KMS-11 (cell line): ENCODE results near the gene PARVB.

Experiments used
- H2AFZ ChIP-seq: fragments of 200-600 bp; sonication (generic); 2 replicates; pipeline ENCODE4 v1.6.1; 2016; ENCODE audit warnings: antibody characterized with exemption, mixed run types, low read depth
- H3K27ac ChIP-seq: fragments of 200-600 bp; sonication (generic); 2 replicates; pipeline ENCODE4 v1.6.1; 2016; ENCODE audit warnings: mild to moderate bottlenecking, mixed run types
- H3K27me3 ChIP-seq: fragments of 200-600 bp; sonication (generic); 2 replicates; pipeline ENCODE4 v1.6.1; 2017; ENCODE audit warnings: mild to moderate bottlenecking, low read depth, mixed run types, moderate library complexity; ENCODE audit not compliant: insufficient read depth
- H3K36me3 ChIP-seq: fragments of 200-600 bp; sonication (generic); 2 replicates; pipeline ENCODE4 v1.6.1; 2017; ENCODE audit warnings: mild to moderate bottlenecking, mixed run types; ENCODE audit not compliant: insufficient read depth
- H3K4me1 ChIP-seq: fragments of 200-600 bp; sonication (generic); 2 replicates; pipeline ENCODE4 v1.6.1; 2016; ENCODE audit warnings: mild to moderate bottlenecking, low read depth, mixed run types; ENCODE audit not compliant: poor library complexity, severe bottlenecking
- H3K4me2 ChIP-seq: fragments of 200-600 bp; sonication (generic); 2 replicates; pipeline ENCODE4 v1.7.0; 2016; ENCODE audit warnings: mild to moderate bottlenecking, mixed run types
- H3K4me3 ChIP-seq: fragments of 200-600 bp; sonication (generic); IDR thresholded peaks from 2 replicates; pipeline ENCODE4 v1.6.1; 2017; ENCODE audit warnings: low read depth, low read length, mixed read lengths; ENCODE audit not compliant: insufficient read depth
- H3K79me2 ChIP-seq: fragments of 200-600 bp; sonication (generic); 2 replicates; pipeline ENCODE4 v1.6.1; 2016; ENCODE audit warnings: low read depth, mixed run types; ENCODE audit not compliant: insufficient read depth
- H3K9ac ChIP-seq: fragments of 200-600 bp; sonication (generic); 2 replicates; pipeline ENCODE4 v1.6.1; 2016; ENCODE audit warnings: mild to moderate bottlenecking, mixed run types
- H4K20me1 ChIP-seq: fragments of 200-600 bp; sonication (generic); 2 replicates; pipeline ENCODE4 v1.6.1; 2016; ENCODE audit warnings: mild to moderate bottlenecking, mixed run types; ENCODE audit not compliant: insufficient read depth
- CTCF ChIP-seq: fragments of 200-600 bp; sonication (generic); conservative IDR thresholded peaks from 2 replicates; pipeline ENCODE4 v1.6.1; 2017; ENCODE audit warnings: low read depth, mild to moderate bottlenecking, antibody characterized with exemption, low read length, moderate library complexity, mixed read lengths

The PARVB gene

GRCh38 chr22:44181033-44181911, 157.2 kb downstream of the PARVB start:
- no peaks in the 10 kb centered on the region for H3K4me1 ChIP-seq
- H3K27ac ChIP-seq, result no peak overlapping the region
- H2AFZ ChIP-seq, result no peak overlapping the region
- no peak overlapping the region for H3K9ac ChIP-seq
- no peak for TF ChIP-seq CTCF
- H3K79me2 ChIP-seq, result no peaks in the 10 kb centered on the region
- no peak overlapping the region for H3K4me2 ChIP-seq
- peaks cover 14% of the 10 kb centered on the region; the same call in 1 of the 2 replicates for H3K27me3 ChIP-seq
- H4K20me1 ChIP-seq, result no peaks in the 10 kb centered on the region
- H3K36me3 ChIP-seq, result no peaks in the 10 kb centered on the region
- H3K4me3 ChIP-seq, result no peak overlapping the region

GRCh38 chr22:44181912-44182587, 157.9 kb downstream of the PARVB start:
- no peaks in the 10 kb centered on the region for H3K4me1 ChIP-seq
- H3K27me3 ChIP-seq, result peaks cover 14% of the 10 kb centered on the region; the same call in 1 of the 2 replicates
- no peak overlapping the region for H3K4me2 ChIP-seq
- H3K4me3 ChIP-seq, result no peak overlapping the region
- no peak overlapping the region for H3K27ac ChIP-seq
- H3K9ac ChIP-seq, result no peak overlapping the region
- H3K79me2 ChIP-seq, result no peaks in the 10 kb centered on the region
- no peaks in the 10 kb centered on the region for H4K20me1 ChIP-seq
- H2AFZ ChIP-seq, result no peak overlapping the region
- no peaks in the 10 kb centered on the region for H3K36me3 ChIP-seq
- TF ChIP-seq CTCF, result no peak

GRCh38 chr22:44182588-44183286, 158.6 kb downstream of the PARVB start:
- TF ChIP-seq CTCF, result no peak
- Histone ChIP-seq H2AFZ (no peak overlapping the region), H3K36me3 (no peaks in the 10 kb centered on the region), H3K4me2 (no peak overlapping the region), H3K4me3 (no peak overlapping the region), H3K79me2 (no peaks in the 10 kb centered on the region), H3K27me3 (peaks cover 14% of the 10 kb centered on the region; the same call in 1 of the 2 replicates), H3K4me1 (no peaks in the 10 kb centered on the region), H4K20me1 (no peaks in the 10 kb centered on the region), H3K27ac (no peak overlapping the region), H3K9ac (no peak overlapping the region)

GRCh38 chr22:44183287-44183588, 159.1 kb downstream of the PARVB start:
- TF ChIP-seq CTCF, result no peak
- Histone ChIP-seq H3K9ac (no peak overlapping the region), H3K27me3 (peaks cover 14% of the 10 kb centered on the region; the same call in 1 of the 2 replicates), H3K79me2 (no peaks in the 10 kb centered on the region), H3K4me3 (no peak overlapping the region), H3K4me1 (no peaks in the 10 kb centered on the region), H3K4me2 (no peak overlapping the region), H3K36me3 (no peaks in the 10 kb centered on the region), H4K20me1 (no peaks in the 10 kb centered on the region), H3K27ac (no peak overlapping the region), H2AFZ (no peak overlapping the region)
